Loucy (cell line): ENCODE measurements around the gene IL18.

ENCODE experiments used
- H2AFZ ChIP-seq: fragments of 200-600 bp; sonication (generic); 2 replicates; pipeline ENCODE4 v1.6.0; 2016; ENCODE audit warnings: antibody characterized with exemption, mild to moderate bottlenecking, low read length, moderate library complexity
- H3F3A ChIP-seq: fragments of 200-600 bp; 2 replicates; pipeline ENCODE4 v1.6.0; 2016; ENCODE audit warnings: antibody characterized with exemption, low read depth, mild to moderate bottlenecking
- H3K27me3 ChIP-seq: fragments of 200-600 bp; sonication (generic); 2 replicates; pipeline ENCODE4 v1.6.1; 2014; ENCODE audit warnings: low read length, mild to moderate bottlenecking; ENCODE audit not compliant: insufficient read depth, poor library complexity, severe bottlenecking
- H3K36me3 ChIP-seq: fragments of 200-600 bp; sonication (generic); 2 replicates; pipeline ENCODE4 v1.6.1; 2016; ENCODE audit warnings: low read length; ENCODE audit not compliant: insufficient read depth
- H3K4me1 ChIP-seq: fragments of 200-600 bp; sonication (generic); 2 replicates; pipeline ENCODE4 v1.5.1; 2014; ENCODE audit warnings: low read length, mild to moderate bottlenecking; ENCODE audit not compliant: insufficient read depth, poor library complexity, severe bottlenecking
- H3K4me2 ChIP-seq: fragments of 200-600 bp; sonication (generic); 2 replicates; pipeline ENCODE4 v1.6.0; 2014; ENCODE audit warnings: antibody characterized with exemption, low read length, low read depth, mild to moderate bottlenecking; ENCODE audit not compliant: poor library complexity, severe bottlenecking
- H3K4me3 ChIP-seq: fragments of 200-600 bp; sonication (generic); 2 replicates; pipeline ENCODE4 v1.5.1; 2014; ENCODE audit warnings: low read length, mild to moderate bottlenecking, mixed read lengths; ENCODE audit not compliant: poor library complexity, severe bottlenecking
- H3K79me2 ChIP-seq: fragments of 200-600 bp; sonication (generic); 2 replicates; pipeline ENCODE4 v1.6.1; 2014; ENCODE audit warnings: low read length; ENCODE audit not compliant: insufficient read depth
- H3K9ac ChIP-seq: fragments of 200-600 bp; sonication (generic); 2 replicates; pipeline ENCODE4 v1.6.0; 2014; ENCODE audit warnings: mild to moderate bottlenecking, low read depth, low read length, moderate library complexity; ENCODE audit not compliant: poor library complexity, severe bottlenecking
- H3K9me2 ChIP-seq: fragments of 200-600 bp; sonication (generic); replicated peaks from 2 replicates; pipeline ENCODE4 v1.6.1; 2016; ENCODE audit warnings: low read depth, low read length, mixed read lengths
- H3K9me3 ChIP-seq: fragments of 200-600 bp; sonication (generic); 2 replicates; pipeline ENCODE4 v1.6.1; 2014; ENCODE audit warnings: mild to moderate bottlenecking, antibody characterized with exemption, low read length, low read depth; ENCODE audit not compliant: insufficient read depth
- H4K20me1 ChIP-seq: fragments of 200-600 bp; sonication (generic); 2 replicates; pipeline ENCODE4 v1.6.0; 2014; ENCODE audit warnings: antibody characterized with exemption, low read length, mild to moderate bottlenecking; ENCODE audit not compliant: insufficient read depth, poor library complexity, severe bottlenecking
- EZH2phosphoT487 ChIP-seq: fragments of 200-600 bp; IDR thresholded peaks from 2 replicates; pipeline ENCODE4 v1.6.1; 2018; ENCODE audit warnings: antibody characterized with exemption, mild to moderate bottlenecking, moderate library complexity, borderline replicate concordance
- TF ChIP-seq, protein P1 (sequence below): fragments of 200-600 bp; sonication (generic); conservative IDR thresholded peaks from 2 replicates; pipeline ENCODE4 v1.5.1; 2014; ENCODE audit warnings: mild to moderate bottlenecking, antibody characterized with exemption, low read length

Gene IL18

DNA sequence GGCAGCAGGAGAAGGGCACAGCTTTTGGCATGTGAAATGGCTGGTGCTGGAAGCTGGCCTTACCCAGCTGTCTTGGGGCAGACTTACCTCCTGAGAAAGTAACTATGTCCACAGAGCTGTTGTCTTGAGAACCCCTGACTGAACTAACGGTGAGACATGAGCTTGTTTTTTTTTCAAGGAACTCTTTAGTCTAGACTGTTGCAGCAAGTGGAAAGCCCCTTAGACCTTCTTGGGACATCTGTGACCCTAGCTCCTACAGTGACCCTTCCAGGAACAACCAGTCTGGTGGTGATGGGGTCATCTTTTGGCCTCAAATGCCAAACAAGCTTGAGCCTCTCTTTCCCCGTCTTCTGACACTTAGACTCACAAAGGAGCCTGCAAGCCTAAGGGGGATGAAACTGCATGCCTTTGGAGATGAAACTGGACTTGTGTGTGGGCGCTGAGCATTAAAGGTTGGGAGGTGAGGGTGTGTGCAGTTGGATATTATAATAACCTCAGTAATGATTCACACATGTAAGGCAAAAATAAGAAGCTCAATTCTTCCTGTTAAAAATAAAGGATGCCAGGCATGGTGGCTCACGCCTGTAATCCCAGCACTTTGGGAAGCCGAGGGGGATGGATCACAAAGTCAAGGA is 41.8 kb downstream of the IL18 start:
- no peak overlapping the region for H3K4me3 ChIP-seq
- no peaks in the 10 kb centered on the region for H3K27me3 ChIP-seq
- no peaks in the 10 kb centered on the region for H3K36me3 ChIP-seq
- no peak overlapping the region for H2AFZ ChIP-seq
- H3K79me2 ChIP-seq = no peaks in the 10 kb centered on the region
- no peaks in the 10 kb centered on the region for H3K9me3 ChIP-seq
- no peak overlapping the region for H3K4me2 ChIP-seq
- no peaks in the 10 kb centered on the region for H4K20me1 ChIP-seq
- TF ChIP-seq EZH2phosphoT487 = no peak
- TF ChIP-seq, protein P1, sequence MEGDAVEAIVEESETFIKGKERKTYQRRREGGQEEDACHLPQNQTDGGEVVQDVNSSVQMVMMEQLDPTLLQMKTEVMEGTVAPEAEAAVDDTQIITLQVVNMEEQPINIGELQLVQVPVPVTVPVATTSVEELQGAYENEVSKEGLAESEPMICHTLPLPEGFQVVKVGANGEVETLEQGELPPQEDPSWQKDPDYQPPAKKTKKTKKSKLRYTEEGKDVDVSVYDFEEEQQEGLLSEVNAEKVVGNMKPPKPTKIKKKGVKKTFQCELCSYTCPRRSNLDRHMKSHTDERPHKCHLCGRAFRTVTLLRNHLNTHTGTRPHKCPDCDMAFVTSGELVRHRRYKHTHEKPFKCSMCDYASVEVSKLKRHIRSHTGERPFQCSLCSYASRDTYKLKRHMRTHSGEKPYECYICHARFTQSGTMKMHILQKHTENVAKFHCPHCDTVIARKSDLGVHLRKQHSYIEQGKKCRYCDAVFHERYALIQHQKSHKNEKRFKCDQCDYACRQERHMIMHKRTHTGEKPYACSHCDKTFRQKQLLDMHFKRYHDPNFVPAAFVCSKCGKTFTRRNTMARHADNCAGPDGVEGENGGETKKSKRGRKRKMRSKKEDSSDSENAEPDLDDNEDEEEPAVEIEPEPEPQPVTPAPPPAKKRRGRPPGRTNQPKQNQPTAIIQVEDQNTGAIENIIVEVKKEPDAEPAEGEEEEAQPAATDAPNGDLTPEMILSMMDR = no peak
- H3K9me2 ChIP-seq = no peaks in the 10 kb centered on the region
- H3K4me1 ChIP-seq = no peaks in the 10 kb centered on the region
- H3F3A ChIP-seq = no peaks in the 10 kb centered on the region
- no peak overlapping the region for H3K9ac ChIP-seq

DNA sequence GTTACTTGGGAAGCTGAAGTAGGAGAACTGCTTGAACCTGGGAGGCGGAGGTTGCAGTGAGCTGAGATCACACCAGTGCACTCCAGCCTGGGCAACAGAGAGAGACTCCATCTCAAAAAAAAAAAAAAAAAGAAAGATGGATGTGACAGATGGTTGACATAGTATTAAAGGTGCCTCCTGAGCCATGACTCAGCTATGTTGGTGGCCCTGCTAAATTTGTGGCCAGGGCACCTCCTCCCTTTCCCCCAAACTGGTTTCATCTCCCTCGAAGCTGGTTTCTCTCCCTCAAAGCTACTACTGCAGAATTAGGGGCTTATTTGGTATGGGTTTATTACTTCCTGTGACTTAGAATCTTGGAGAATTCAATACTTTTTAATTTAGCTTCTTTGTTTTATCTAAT is 45.7 kb downstream of the IL18 start:
- no peaks in the 10 kb centered on the region for H3K9me2 ChIP-seq
- no peaks in the 10 kb centered on the region for H3K9me3 ChIP-seq
- no peak overlapping the region for H2AFZ ChIP-seq
- H3K27me3 ChIP-seq = no peaks in the 10 kb centered on the region
- TF ChIP-seq EZH2phosphoT487 = no peak
- TF ChIP-seq, protein P1 = no peak
- H3K4me2 ChIP-seq = no peak overlapping the region
- no peaks in the 10 kb centered on the region for H3K36me3 ChIP-seq
- no peaks in the 10 kb centered on the region for H4K20me1 ChIP-seq
- no peak overlapping the region for H3K9ac ChIP-seq
- H3K4me1 ChIP-seq = no peaks in the 10 kb centered on the region
- H3K79me2 ChIP-seq = no peaks in the 10 kb centered on the region
- no peaks in the 10 kb centered on the region for H3F3A ChIP-seq
- no peak overlapping the region for H3K4me3 ChIP-seq

DNA sequence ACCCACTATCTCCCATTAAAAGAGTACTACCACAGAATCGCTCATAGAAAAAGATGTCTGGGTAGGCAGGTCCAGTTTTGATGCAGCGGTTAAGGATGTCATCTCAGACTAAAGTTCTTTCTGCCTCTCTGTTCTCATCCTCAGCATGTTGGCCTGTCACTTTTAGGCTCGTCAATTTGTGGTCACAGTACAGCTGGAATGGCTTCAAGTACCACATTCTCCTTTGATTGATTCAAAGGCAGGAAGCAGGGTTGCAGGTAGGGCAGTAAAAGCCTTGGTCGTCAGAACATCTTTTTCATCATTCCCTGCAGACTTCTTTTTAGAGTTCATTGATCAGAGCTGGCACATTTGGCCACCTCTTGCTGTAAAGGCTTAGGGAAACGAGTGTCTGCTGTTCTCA is 48.5 kb downstream of the IL18 start:
- H2AFZ ChIP-seq = no peak overlapping the region
- H3K9ac ChIP-seq = no peak overlapping the region
- H3K79me2 ChIP-seq = no peaks in the 10 kb centered on the region
- H3K9me3 ChIP-seq = no peaks in the 10 kb centered on the region
- H3K27me3 ChIP-seq = no peaks in the 10 kb centered on the region
- H4K20me1 ChIP-seq = no peaks in the 10 kb centered on the region
- H3F3A ChIP-seq = no peaks in the 10 kb centered on the region
- TF ChIP-seq, protein P1 = no peak
- no peak for TF ChIP-seq EZH2phosphoT487
- H3K4me3 ChIP-seq = no peak overlapping the region
- H3K36me3 ChIP-seq = no peaks in the 10 kb centered on the region
- no peaks in the 10 kb centered on the region for H3K4me1 ChIP-seq
- no peak overlapping the region for H3K4me2 ChIP-seq
- no peaks in the 10 kb centered on the region for H3K9me2 ChIP-seq
